A549 (cell line): Measurements from ENCODE around the gene PTPRE. TPM values are rescaled to one million over a fixed set of nuclear protein-coding genes. Genes with fewer than 3 reads are reported as not detected.

ENCODE experiments used
- ATAC-seq, 2 experiments: fragments of 200-7000 bp in 1 of 2; fragments of >200 bp in 1 of 2; cut with Nextera tagmentation in 1 of 2; cut with Tn5 transposase in 1 of 2; 3 replicates each; pipeline versions ENCODE4 v1.8.0 to v1.9.1; 2018 to 2020; ENCODE audit warnings: mild to moderate bottlenecking in 1 of 2, moderate library complexity in 1 of 2
- CTCF ChIA-PET: fragments of 300-600 bp; sonication (Branson Sonifier 250); formaldehyde crosslinking; extraction: SDS; loops from one replicate; lab custom pipeline; 2021; ENCODE audit warnings: antibody characterized with exemption, inconsistent platforms; lab: Yijun Ruan, JAX
- POLR2A ChIA-PET: fragments of 350-600 bp; formaldehyde crosslinking; extraction: SDS; loops from one replicate; lab custom pipeline; 2021; ENCODE audit warnings: antibody characterized with exemption, inconsistent platforms; lab: Yijun Ruan, JAX
- DNase-seq, 2 experiments: peaks; one replicate each; pipeline versions ENCODE4 v3.0.0 to v3.0.0-alpha.2; 2011 to 2016; ENCODE audit warnings: low read depth in 1 of 2, low spot score in 1 of 2
- FAIRE-seq: peaks from 2 replicates; lab custom pipeline; 2011; peaks lifted over from hg19 to GRCh38; lab: Jason Lieb, UNC
- H3K27ac ChIP-seq, 2 experiments: fragments of >200 bp; sonication (Bioruptor Twin); formaldehyde crosslinking; 3 replicates each; pipeline ENCODE4 v1.5.1; 2016 to 2017
- H3K4me1 ChIP-seq: fragments of >200 bp; sonication (Bioruptor Twin); formaldehyde crosslinking; 3 replicates; pipeline ENCODE4 v1.6.1; 2016
- H3K4me2 ChIP-seq: fragments of >200 bp; sonication (Bioruptor Twin); formaldehyde crosslinking; 3 replicates; pipeline ENCODE4 v1.6.1; 2016
- H3K4me3 ChIP-seq: fragments of >200 bp; sonication (Bioruptor Twin); formaldehyde crosslinking; 3 replicates; pipeline ENCODE4 v1.5.1; 2016
- H3K9me3 ChIP-seq: fragments of >200 bp; sonication (Bioruptor Twin); formaldehyde crosslinking; 3 replicates; pipeline ENCODE4 v1.6.1; 2016
- CBX2 ChIP-seq: fragments of 200-600 bp; sonication (generic); IDR thresholded peaks from 2 replicates; pipeline ENCODE4 v1.6.1; 2016; ENCODE audit warnings: low read depth, mild to moderate bottlenecking, borderline replicate concordance
- CBX8 ChIP-seq: fragments of 200-600 bp; sonication (generic); IDR thresholded peaks from 2 replicates; pipeline ENCODE4 v1.6.1; 2016
- EHF ChIP-seq: fragments of 250-450 bp; sonication (Bioruptor Pico); IDR thresholded peaks from 2 replicates; pipeline ENCODE4 v1.5.0; 2020; ENCODE audit warnings: mild to moderate bottlenecking
- EP300 ChIP-seq, 2 experiments: fragments of >200 bp; sonication (Bioruptor Twin); formaldehyde crosslinking; IDR thresholded peaks; 2 replicates in 1 of 2; 3 replicates in 1 of 2; pipeline ENCODE4 v1.6.1; 2016 to 2017
- FOSB ChIP-seq: fragments of 250-450 bp; sonication (Bioruptor Pico); IDR thresholded peaks from 2 replicates; pipeline ENCODE4 v1.5.0; 2020; ENCODE audit warnings: mild to moderate bottlenecking, moderate library complexity
- GATA3 ChIP-seq: IDR thresholded peaks from 2 replicates; pipeline ENCODE4 v1.6.1; 2012; ENCODE audit warnings: borderline replicate concordance
- HEYL ChIP-seq: fragments of 250-450 bp; sonication (Bioruptor Pico); IDR thresholded peaks from 2 replicates; pipeline ENCODE4 v1.8.0; 2021; ENCODE audit warnings: mild to moderate bottlenecking, moderate library complexity
- JUN ChIP-seq, 2 experiments: fragments of >200 bp; sonication (Bioruptor Twin); formaldehyde crosslinking; IDR thresholded peaks; 2 replicates in 1 of 2; 3 replicates in 1 of 2; pipeline ENCODE4 v1.6.1; 2016 to 2017
- NR3C1 ChIP-seq: fragments of >200 bp; sonication (Bioruptor Twin); formaldehyde crosslinking; IDR thresholded peaks from 3 replicates; pipeline ENCODE4 v1.6.1; 2017
- PHF8 ChIP-seq: fragments of 200-600 bp; sonication (generic); IDR thresholded peaks from 2 replicates; pipeline ENCODE4 v1.6.1; 2016; ENCODE audit warnings: low read depth, mild to moderate bottlenecking, antibody characterized with exemption, moderate library complexity, borderline replicate concordance
- RNF2 ChIP-seq: fragments of 200-600 bp; sonication (generic); IDR thresholded peaks from 2 replicates; pipeline ENCODE4 v1.6.1; 2016; ENCODE audit warnings: low read depth, mild to moderate bottlenecking, antibody characterized with exemption, moderate library complexity, borderline replicate concordance
- WGBS: methylation state at CpG from one replicate; pipeline ENCODE4 v1.1.6; 2017; ENCODE audit errors: missing lambda C conversion rate; 5-methylcytosine and 5-hydroxymethylcytosine counted together
- polyA plus RNA-seq, 4 experiments: library from polyadenylated mRNA; depleted of rRNA in 3 of 4; stranded (reverse); fragments of >200 nt; fragmentation: RNase III in 1 of 4; extraction: RNeasy Plus Mini Kit Qiagen cat#74134 plus additional on column Dnase treatment in 1 of 4; gene quantifications; 2 replicates in 3 of 4; 3 replicates in 1 of 4; pipeline ENCODE4 v1.2.3, GENCODE V29; 2011 to 2017
- TF ChIP-seq, protein P1 (sequence below): IDR thresholded peaks from 2 replicates; pipeline ENCODE4 v1.6.1; 2012
- TF ChIP-seq, protein P2 (sequence below): fragments of 450-650 bp; IDR thresholded peaks from 2 replicates; pipeline ENCODE4 v1.6.1; 2014; ENCODE audit warnings: antibody characterized with exemption
- TF ChIP-seq, protein P3 (sequence below): fragments of 150-350 bp; IDR thresholded peaks from 2 replicates; pipeline ENCODE4 v1.6.1; 2014; ENCODE audit warnings: low read depth, mild to moderate bottlenecking, low read length
- TF ChIP-seq, protein P4 (sequence below): fragments of >200 bp; sonication (Bioruptor Twin); formaldehyde crosslinking; IDR thresholded peaks from 2 replicates; pipeline ENCODE4 v1.6.1; 2016
- TF ChIP-seq, protein P5 (sequence below): fragments of >200 bp; sonication (Bioruptor Twin); formaldehyde crosslinking; IDR thresholded peaks from 3 replicates; pipeline ENCODE4 v1.5.1; 2016

PTPRE gene
- polyA plus RNA-seq, 2 of the 4 experiments (the other 2 are of a cell fraction) = 0.31 to 1.5 TPM

DNA sequence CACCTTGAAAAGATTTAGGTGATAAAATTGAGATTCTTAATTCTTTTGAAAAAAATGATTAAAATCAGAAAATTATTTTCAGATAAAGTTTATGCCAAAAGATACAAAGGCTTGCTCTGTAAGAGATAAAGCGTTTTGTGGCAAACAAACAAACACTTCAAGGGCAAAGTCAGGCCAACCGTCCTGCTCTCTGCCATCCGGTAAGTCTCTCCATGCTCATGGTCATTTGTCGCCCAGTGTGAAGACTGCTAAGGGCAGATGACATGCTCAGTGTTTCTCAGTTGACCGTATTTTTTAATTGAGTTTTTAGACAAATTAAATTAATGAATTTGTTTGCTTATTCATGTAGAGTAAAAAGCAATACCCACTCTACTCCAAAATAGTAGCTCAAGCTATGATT is 60.0 kb downstream of the PTPRE start:
- TF ChIP-seq EP300 (IDR thresholded peaks at IDR 0.05) (no peak), GATA3 (no peak), CBX2 (no peak), FOSB (CRISPR knock-in tag) (no peak), JUN (IDR thresholded peaks at IDR 0.05) (no peak), CBX8 (no peak), PHF8 (no peak), RNF2 (no peak)
- TF ChIP-seq, protein P1, sequence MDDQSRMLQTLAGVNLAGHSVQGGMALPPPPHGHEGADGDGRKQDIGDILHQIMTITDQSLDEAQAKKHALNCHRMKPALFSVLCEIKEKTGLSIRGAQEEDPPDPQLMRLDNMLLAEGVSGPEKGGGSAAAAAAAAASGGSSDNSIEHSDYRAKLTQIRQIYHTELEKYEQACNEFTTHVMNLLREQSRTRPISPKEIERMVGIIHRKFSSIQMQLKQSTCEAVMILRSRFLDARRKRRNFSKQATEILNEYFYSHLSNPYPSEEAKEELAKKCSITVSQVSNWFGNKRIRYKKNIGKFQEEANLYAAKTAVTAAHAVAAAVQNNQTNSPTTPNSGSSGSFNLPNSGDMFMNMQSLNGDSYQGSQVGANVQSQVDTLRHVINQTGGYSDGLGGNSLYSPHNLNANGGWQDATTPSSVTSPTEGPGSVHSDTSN = no peak
- TF ChIP-seq, protein P2, sequence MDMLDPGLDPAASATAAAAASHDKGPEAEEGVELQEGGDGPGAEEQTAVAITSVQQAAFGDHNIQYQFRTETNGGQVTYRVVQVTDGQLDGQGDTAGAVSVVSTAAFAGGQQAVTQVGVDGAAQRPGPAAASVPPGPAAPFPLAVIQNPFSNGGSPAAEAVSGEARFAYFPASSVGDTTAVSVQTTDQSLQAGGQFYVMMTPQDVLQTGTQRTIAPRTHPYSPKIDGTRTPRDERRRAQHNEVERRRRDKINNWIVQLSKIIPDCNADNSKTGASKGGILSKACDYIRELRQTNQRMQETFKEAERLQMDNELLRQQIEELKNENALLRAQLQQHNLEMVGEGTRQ = no peak
- TF ChIP-seq, protein P3, sequence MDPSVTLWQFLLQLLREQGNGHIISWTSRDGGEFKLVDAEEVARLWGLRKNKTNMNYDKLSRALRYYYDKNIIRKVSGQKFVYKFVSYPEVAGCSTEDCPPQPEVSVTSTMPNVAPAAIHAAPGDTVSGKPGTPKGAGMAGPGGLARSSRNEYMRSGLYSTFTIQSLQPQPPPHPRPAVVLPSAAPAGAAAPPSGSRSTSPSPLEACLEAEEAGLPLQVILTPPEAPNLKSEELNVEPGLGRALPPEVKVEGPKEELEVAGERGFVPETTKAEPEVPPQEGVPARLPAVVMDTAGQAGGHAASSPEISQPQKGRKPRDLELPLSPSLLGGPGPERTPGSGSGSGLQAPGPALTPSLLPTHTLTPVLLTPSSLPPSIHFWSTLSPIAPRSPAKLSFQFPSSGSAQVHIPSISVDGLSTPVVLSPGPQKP = no peak
- TF ChIP-seq, protein P4, sequence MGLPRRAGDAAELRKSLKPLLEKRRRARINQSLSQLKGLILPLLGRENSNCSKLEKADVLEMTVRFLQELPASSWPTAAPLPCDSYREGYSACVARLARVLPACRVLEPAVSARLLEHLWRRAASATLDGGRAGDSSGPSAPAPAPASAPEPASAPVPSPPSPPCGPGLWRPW = no peak
- TF ChIP-seq, protein P5, sequence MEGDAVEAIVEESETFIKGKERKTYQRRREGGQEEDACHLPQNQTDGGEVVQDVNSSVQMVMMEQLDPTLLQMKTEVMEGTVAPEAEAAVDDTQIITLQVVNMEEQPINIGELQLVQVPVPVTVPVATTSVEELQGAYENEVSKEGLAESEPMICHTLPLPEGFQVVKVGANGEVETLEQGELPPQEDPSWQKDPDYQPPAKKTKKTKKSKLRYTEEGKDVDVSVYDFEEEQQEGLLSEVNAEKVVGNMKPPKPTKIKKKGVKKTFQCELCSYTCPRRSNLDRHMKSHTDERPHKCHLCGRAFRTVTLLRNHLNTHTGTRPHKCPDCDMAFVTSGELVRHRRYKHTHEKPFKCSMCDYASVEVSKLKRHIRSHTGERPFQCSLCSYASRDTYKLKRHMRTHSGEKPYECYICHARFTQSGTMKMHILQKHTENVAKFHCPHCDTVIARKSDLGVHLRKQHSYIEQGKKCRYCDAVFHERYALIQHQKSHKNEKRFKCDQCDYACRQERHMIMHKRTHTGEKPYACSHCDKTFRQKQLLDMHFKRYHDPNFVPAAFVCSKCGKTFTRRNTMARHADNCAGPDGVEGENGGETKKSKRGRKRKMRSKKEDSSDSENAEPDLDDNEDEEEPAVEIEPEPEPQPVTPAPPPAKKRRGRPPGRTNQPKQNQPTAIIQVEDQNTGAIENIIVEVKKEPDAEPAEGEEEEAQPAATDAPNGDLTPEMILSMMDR = no peak
- TF ChIP-seq, all 56 proteins: peak for 0
- Histone ChIP-seq H3K9me3 (no peaks in the 10 kb centered on the region), H3K4me1 (no peaks in the 10 kb centered on the region), H3K4me2 (no peak overlapping the region), H3K4me3 (no peak overlapping the region), H3K27ac (no peak overlapping the region)
- 63% methylated on average over 5 of the region's 5 CpGs for WGBS
- ChIA-PET CTCF (interaction anchor here (0.7 kb wide), 1 partner anchor 24 kb away, joined by 3 read pairs; no protein-coding TSS in a partner anchor), POLR2A (no interaction called here)
- FAIRE-seq (no peak), DNase-seq (no peak), ATAC-seq (no peak)

DNA sequence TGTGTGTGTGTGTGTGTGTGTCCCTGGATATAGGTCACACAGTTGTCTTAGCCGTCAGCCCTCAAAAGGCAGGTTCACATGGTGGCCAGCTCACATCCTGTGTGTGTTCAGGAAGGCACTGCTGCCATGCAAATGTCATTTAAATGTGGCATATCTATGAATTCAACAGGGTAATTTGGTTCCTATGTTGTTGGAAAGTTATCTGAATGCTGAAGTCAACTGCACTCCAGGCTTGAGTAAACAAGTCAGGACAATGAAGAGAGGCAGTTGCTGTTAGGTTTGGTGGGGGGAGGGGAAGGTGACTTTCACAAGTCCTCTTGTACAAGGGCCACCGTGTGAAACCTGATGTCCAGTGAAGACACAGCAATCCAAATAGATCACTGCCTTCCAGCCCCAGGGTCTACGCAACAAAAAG is 61.1 kb downstream of the PTPRE start:
- no peak for DNase-seq
- WGBS = 42% methylated on average over 3 of the region's 3 CpGs
- Histone ChIP-seq H3K9me3 (no peaks in the 10 kb centered on the region), H3K27ac (no peak overlapping the region), H3K4me1 (no peaks in the 10 kb centered on the region), H3K4me2 (no peak overlapping the region), H3K4me3 (no peak overlapping the region)
- CTCF ChIA-PET = interaction anchor here (1.0 kb wide), 1 partner anchor 9 kb away, joined by 3 read pairs; no protein-coding TSS in a partner anchor
- POLR2A ChIA-PET = no interaction called here
- ATAC-seq = no peak
- FAIRE-seq = no peak
- TF ChIP-seq EP300 (IDR thresholded peaks at IDR 0.05) (no peak), NR3C1 (no peak), EHF (CRISPR knock-in tag) (no peak), GATA3 (no peak), HEYL (CRISPR knock-in tag) (no peak)
- TF ChIP-seq, protein P3 = no peak
